ENCODE results near the gene PRKAG2. TPM values are rescaled to one million over a fixed set of nuclear protein-coding genes. Genes with fewer than 3 reads are reported as not detected.
"Not testable (repeated sequence)": the region's sequence is repeated elsewhere in the genome, so short reads cannot be mapped to it uniquely, and the experiment has no call there.

PRKAG2 gene
- total RNA-seq, 1 donor from 2014 or later: 17.7 TPM

GRCh38 chr7:151851145-151851751 is 25.7 kb downstream of the PRKAG2 start:
- intact Hi-C loops (cut with micrococcal nuclease): no loop called here

- intact Hi-C loops (cut with micrococcal nuclease): no loop called here
These were observed 26.3 kb downstream of the PRKAG2 start for GRCh38 chr7:151850491-151851124.

GRCh38 chr7:151849879-151850260 is 27.0 kb downstream of the PRKAG2 start:
- intact Hi-C loops (cut with micrococcal nuclease): loop anchor here (2.0 kb wide), 1 partner anchor 227 kb away; no protein-coding TSS in a partner anchor

GRCh38 chr7:151849008-151849878 is 27.7 kb downstream of the PRKAG2 start:
- intact Hi-C loops (cut with micrococcal nuclease): loop anchor here (2.0 kb wide), 1 partner anchor 228 kb away; no protein-coding TSS in a partner anchor

- intact Hi-C loops (cut with micrococcal nuclease): loop anchor here (2.0 kb wide), 1 partner anchor 229 kb away; no protein-coding TSS in a partner anchor
These were observed 29.2 kb downstream of the PRKAG2 start for GRCh38 chr7:151847681-151848081.

GRCh38 chr7:151847136-151847535 is 29.8 kb downstream of the PRKAG2 start:
- intact Hi-C loops (cut with micrococcal nuclease): no loop called here

- intact Hi-C loops (cut with micrococcal nuclease): no loop called here
These were observed 31.3 kb downstream of the PRKAG2 start for GRCh38 chr7:151845412-151846205.

GRCh38 chr7:151844825-151845200 is 32.1 kb downstream of the PRKAG2 start:
- intact Hi-C loops (cut with micrococcal nuclease): no loop called here

GRCh38 chr7:151844071-151844824 is 32.7 kb downstream of the PRKAG2 start:
- intact Hi-C loops (cut with micrococcal nuclease): no loop called here

- intact Hi-C loops (cut with micrococcal nuclease): no loop called here
These were observed 33.7 kb downstream of the PRKAG2 start for GRCh38 chr7:151843181-151843580.

GRCh38 chr7:151841395-151842051 is 35.4 kb downstream of the PRKAG2 start:
- intact Hi-C loops (cut with micrococcal nuclease): not testable (repeated sequence)

- intact Hi-C loops (cut with micrococcal nuclease): no loop called here
These were observed 36.6 kb downstream of the PRKAG2 start for GRCh38 chr7:151840088-151840910.

GRCh38 chr7:151839451-151839921 is 37.4 kb downstream of the PRKAG2 start:
- intact Hi-C loops (cut with micrococcal nuclease): loop anchor here (5.0 kb wide), 1 partner anchor 38 kb away; the partner anchor contains the start of gene PRKAG2

- intact Hi-C loops (cut with micrococcal nuclease): loop anchor here (5.0 kb wide), 1 partner anchor 38 kb away; the partner anchor contains the start of gene PRKAG2
These were observed 38.0 kb downstream of the PRKAG2 start for GRCh38 chr7:151838861-151839381.

GRCh38 chr7:151838072-151838471 is 38.8 kb downstream of the PRKAG2 start:
- intact Hi-C loops (cut with micrococcal nuclease): loop anchor here (5.0 kb wide), 1 partner anchor 39 kb away; the partner anchor contains the start of gene PRKAG2

- intact Hi-C loops (cut with micrococcal nuclease): loop anchor here (5.0 kb wide), 1 partner anchor 40 kb away; the partner anchor contains the start of gene PRKAG2
These were observed 39.5 kb downstream of the PRKAG2 start for GRCh38 chr7:151837285-151838042.

GRCh38 chr7:151836927-151837205 is 40.0 kb downstream of the PRKAG2 start:
- intact Hi-C loops (cut with micrococcal nuclease): loop anchor here (5.0 kb wide), 1 partner anchor 40 kb away; the partner anchor contains the start of gene PRKAG2

All from T-helper 1 cell treated with Interleukin-12 subunit alpha and Interleukin-12 subunit beta and Interleukin-4 antibody, amounts not matched to agents 30 ng/mL and 1 ng/mL, for 36 hours (primary cell).